HCT116 (cell line): ENCODE data around the gene DEPDC4. TPM values are rescaled to one million over a fixed set of nuclear protein-coding genes. Genes with fewer than 3 reads are reported as not detected.
A peak's percentile ranks its signal among the peaks of the same experiment; 100 is the strongest.
"Not testable (repeated sequence)": the region's sequence is repeated elsewhere in the genome, so short reads cannot be mapped to it uniquely, and the experiment has no call there.

Experiments used
- ATAC-seq: fragments of 200-7000 bp; cut with Tn5 transposase; 2 replicates; pipeline ENCODE4 v1.9.1; 2020; ENCODE audit warnings: mild to moderate bottlenecking, moderate library complexity
- BruUV-seq: library from RNA; stranded (reverse); fragments of 400-500 nt; replicated peaks from 2 replicates; lab custom pipeline; 2021; lab: Mats Ljungman, UMichigan
- CTCF ChIA-PET: fragments of 300-600 bp; sonication (Branson Sonifier 250); formaldehyde crosslinking; loops from one replicate; lab custom pipeline; 2021; ENCODE audit warnings: antibody characterized with exemption; lab: Charles Lee
- POLR2A ChIA-PET: fragments of 300-600, 350-600 bp; sonication (Branson Sonifier 250); formaldehyde crosslinking; loops from one replicate; lab custom pipeline; 2021; ENCODE audit warnings: antibody characterized with exemption; lab: Charles Lee
- RAD21 ChIA-PET, 2 experiments: fragments of 300-600 bp; sonication (Branson Sonifier 250); formaldehyde crosslinking; loops; one replicate each; lab custom pipeline; 2023; ENCODE audit warnings: low total read pairs in 2 of 2; ENCODE audit not compliant: uncharacterized antibody in 2 of 2, unreplicated experiment in 2 of 2, low non-redundant PET in 1 of 2; lab: Charles Lee
- DNase-seq: peaks from one replicate; pipeline ENCODE4 v3.0.0-alpha.2; 2010; ENCODE audit warnings: low read depth, low spot score
- H2AFZ ChIP-seq: fragments of 200-600 bp; shearing (Covaris generic), sonication (generic); 2 replicates; pipeline ENCODE4 v1.6.1; 2017; ENCODE audit warnings: low read depth, mixed run types, mixed read lengths, antibody characterized with exemption, low read length; ENCODE audit not compliant: poor library complexity, severe bottlenecking
- H3K27ac ChIP-seq: 2 replicates; pipeline ENCODE4 v1.5.1; 2012; ENCODE audit warnings: low read depth, low read length
- H3K27me3 ChIP-seq: fragments of 200-600 bp; sonication (generic); 2 replicates; pipeline ENCODE4 v1.6.1; 2016; ENCODE audit warnings: mixed run types, low read length, mixed read lengths; ENCODE audit not compliant: insufficient read depth
- H3K36me3 ChIP-seq, 2 experiments: fragments of 200-500 bp in 1 of 2; fragments of 200-600 bp in 1 of 2; sonication (Bioruptor generic) in 1 of 2; sonication (generic) in 1 of 2; 2 replicates each; pipeline versions ENCODE4 v1.5.1 to v1.6.1; 2014 to 2016; ENCODE audit warnings: low read length in 2 of 2, inconsistent platforms in 1 of 2, mixed read lengths in 1 of 2, mixed run types in 1 of 2; ENCODE audit not compliant: insufficient read depth in 2 of 2, control insufficient read depth in 1 of 2
- H3K4me1 ChIP-seq, 2 experiments: fragments of 200-600 bp in 1 of 2; sonication (generic) in 1 of 2; 2 replicates each; pipeline versions ENCODE4 v1.5.1 to v1.6.1; 2012 to 2017; ENCODE audit warnings: low read length in 2 of 2, inconsistent platforms in 1 of 2, mild to moderate bottlenecking in 1 of 2, mixed read lengths in 1 of 2, mixed run types in 1 of 2, moderate library complexity in 1 of 2; ENCODE audit not compliant: insufficient read depth in 2 of 2, control insufficient read depth in 1 of 2
- H3K4me2 ChIP-seq: fragments of 200-600 bp; sonication (generic); 2 replicates; pipeline ENCODE4 v1.6.1; 2017; ENCODE audit warnings: mixed run types, low read length, mixed read lengths
- H3K4me3 ChIP-seq, 2 experiments: fragments of 200-600 bp in 1 of 2; sonication (generic) in 1 of 2; replicated peaks in 1 of 2; 2 replicates each; pipeline ENCODE4 v1.5.1; 2011 to 2016; ENCODE audit warnings: low read length in 2 of 2, control low read depth in 1 of 2, low read depth in 1 of 2, mild to moderate bottlenecking in 1 of 2, mixed read lengths in 1 of 2, mixed run types in 1 of 2
- H3K79me2 ChIP-seq: fragments of 200-600 bp; sonication (generic); 2 replicates; pipeline ENCODE4 v1.6.1; 2017; ENCODE audit warnings: mild to moderate bottlenecking, mixed run types, low read length, moderate library complexity, mixed read lengths; ENCODE audit not compliant: insufficient read depth
- H3K9ac ChIP-seq: fragments of 200-600 bp; sonication (generic); 2 replicates; pipeline ENCODE4 v1.6.1; 2016; ENCODE audit warnings: low read length, mixed read lengths
- H3K9me2 ChIP-seq: fragments of 200-600 bp; sonication (generic), shearing (Covaris generic); 2 replicates; pipeline ENCODE4 v1.6.1; 2017; ENCODE audit warnings: mixed run types, mild to moderate bottlenecking, moderate library complexity; ENCODE audit not compliant: insufficient read depth
- H3K9me3 ChIP-seq, 2 experiments: fragments of 200-500 bp in 1 of 2; fragments of 200-600 bp in 1 of 2; sonication (Bioruptor generic) in 1 of 2; sonication (generic) in 1 of 2; 2 replicates each; pipeline ENCODE4 v1.6.1; 2014 to 2017; ENCODE audit warnings: low read length in 2 of 2, mixed read lengths in 2 of 2, inconsistent platforms in 1 of 2, low read depth in 1 of 2, mild to moderate bottlenecking in 1 of 2, mixed run types in 1 of 2, moderate library complexity in 1 of 2; ENCODE audit not compliant: control insufficient read depth in 1 of 2, insufficient read depth in 1 of 2
- H4K20me1 ChIP-seq: fragments of 200-600 bp; sonication (generic), shearing (Covaris generic); 2 replicates; pipeline ENCODE4 v1.6.1; 2017; ENCODE audit warnings: mixed run types, mild to moderate bottlenecking, moderate library complexity; ENCODE audit not compliant: insufficient read depth
- CBX3 ChIP-seq: IDR thresholded peaks from 2 replicates; pipeline ENCODE4 v1.6.1; 2012; ENCODE audit warnings: low read depth
- CEBPB ChIP-seq: IDR thresholded peaks from 2 replicates; pipeline ENCODE4 v1.6.1; 2012; ENCODE audit warnings: low read depth
- ELF1 ChIP-seq: IDR thresholded peaks from 2 replicates; pipeline ENCODE4 v1.6.1; 2012; ENCODE audit warnings: low read depth, borderline replicate concordance
- POLR2AphosphoS5 ChIP-seq: IDR thresholded peaks from 2 replicates; pipeline ENCODE4 v1.6.1; 2011; ENCODE audit warnings: mild to moderate bottlenecking, low read depth, low read length, moderate library complexity
- SIN3A ChIP-seq: IDR thresholded peaks from 2 replicates; pipeline ENCODE4 v1.6.1; 2012; ENCODE audit warnings: low read depth
- ZFX ChIP-seq: fragments of 450-650 bp; IDR thresholded peaks from 2 replicates; pipeline ENCODE4 v1.6.1; 2017
- intact Hi-C: fragments of 100-400 bp; cut with micrococcal nuclease; formaldehyde crosslinking; loops from 2 replicates; pipeline ENCODE4 v1.10.0; 2022
- total RNA-seq: library from RNA; stranded (reverse); gene quantifications from one replicate; pipeline ENCODE4 v1.2.1, GENCODE V29; 2021; ENCODE audit not compliant: unreplicated experiment

Gene DEPDC4
- total RNA-seq, 1 experiment from 2014 or later = 3.4 TPM

GRCh38 chr12:100265732-100266584 is 921 bp downstream of the DEPDC4 start:
- ATAC-seq (peak; percentile 23; the same call in 1 of the 2 replicates), DNase-seq (no peak)
- Histone ChIP-seq H3K27me3 (no peaks in the 10 kb centered on the region), H3K79me2 (peaks cover 36% of the 10 kb centered on the region), H3K36me3 (0 out of 4 replicates have a peak, but pooled peaks cover 0 to 2% of the 10 kb centered on the region in 2 experiments), H4K20me1 (no peaks in the 10 kb centered on the region), H3K9me3 (no peaks in the 10 kb centered on the region), H3K4me2 (peak overlapping the region; percentile 76), H2AFZ (peak overlapping the region; percentile 89), H3K4me3 (peak overlapping the region; percentile 79 to 92), H3K4me1 (peaks cover 3 to 18% of the 10 kb centered on the region in 2 experiments; a peak in 3 of 4 replicates), H3K27ac (peak overlapping the region; percentile 89; the same call in 1 of the 2 replicates), H3K9me2 (no peaks in the 10 kb centered on the region), H3K9ac (peak overlapping the region; percentile 89)
- ChIA-PET POLR2A (interaction anchor here (1.0 kb wide), 1 partner anchor 9 kb away, joined by 3 read pairs; no protein-coding TSS in a partner anchor), RAD21 (no interaction called here), CTCF (interaction anchor here (0.9 to 1.0 kb wide), 2 partner anchors 31 to 139 kb away, joined by 3 read pairs; no protein-coding TSS in a partner anchor)
- BruUV-seq = TSS peak; percentile 81
- TF ChIP-seq ZFX (no peak), CBX3 (no peak), ELF1 (no peak), CEBPB (no peak), SIN3A (no peak), POLR2AphosphoS5 (no peak)
- intact Hi-C loops = loop anchor here (2.0 to 5.0 kb wide), 2 partner anchors 65 to 124 kb away; partner anchors contain the start of genes ACTR6 and BLTP3B

- H2AFZ ChIP-seq, H3K4me3 ChIP-seq, ATAC-seq, H3K9me2 ChIP-seq, CTCF ChIA-PET, DNase-seq, POLR2A ChIA-PET, H3K36me3 ChIP-seq, H3K9ac ChIP-seq, H3K9me3 ChIP-seq, BruUV-seq, H4K20me1 ChIP-seq, H3K27me3 ChIP-seq, H3K27ac ChIP-seq, H3K4me2 ChIP-seq, RAD21 ChIA-PET: not testable (repeated sequence)
- intact Hi-C loops = loop anchor here (5.0 kb wide), 1 partner anchor 123 kb away; the partner anchor contains the start of gene BLTP3B
- Histone ChIP-seq H3K79me2 (peaks cover 28% of the 10 kb centered on the region), H3K4me1 (peaks cover 3 to 18% of the 10 kb centered on the region in 2 experiments; a peak in 3 of 4 replicates)
Measured at GRCh38 chr12:100265107-100265506, 1.8 kb downstream of the DEPDC4 start.
